Activated CD8-positive, alpha-beta memory T cell treated with anti-CD3 and anti-CD28 coated beads, Interleukin-2, amount 50 U/mL, for 48 hours (primary cell): ENCODE measurements around the gene PTPRG.

ENCODE experiments used
- DNase-seq: peaks from one replicate; pipeline ENCODE4 v3.0.0-alpha.2; 2020

The PTPRG gene

GRCh38 chr3:61562721-61563312 lies 1.4 kb downstream of the PTPRG start:
- peak; percentile 47 for DNase-seq

GRCh38 chr3:61563313-61564271 lies 2.2 kb downstream of the PTPRG start:
- no peak for DNase-seq

GRCh38 chr3:61564395-61565059 lies 3.2 kb downstream of the PTPRG start:
- peak; percentile 52 for DNase-seq

- DNase-seq: no peak
These were observed 4.2 kb downstream of the PTPRG start for GRCh38 chr3:61565569-61565968.

GRCh38 chr3:61568127-61568526 lies 6.8 kb downstream of the PTPRG start:
- no peak for DNase-seq

DNA sequence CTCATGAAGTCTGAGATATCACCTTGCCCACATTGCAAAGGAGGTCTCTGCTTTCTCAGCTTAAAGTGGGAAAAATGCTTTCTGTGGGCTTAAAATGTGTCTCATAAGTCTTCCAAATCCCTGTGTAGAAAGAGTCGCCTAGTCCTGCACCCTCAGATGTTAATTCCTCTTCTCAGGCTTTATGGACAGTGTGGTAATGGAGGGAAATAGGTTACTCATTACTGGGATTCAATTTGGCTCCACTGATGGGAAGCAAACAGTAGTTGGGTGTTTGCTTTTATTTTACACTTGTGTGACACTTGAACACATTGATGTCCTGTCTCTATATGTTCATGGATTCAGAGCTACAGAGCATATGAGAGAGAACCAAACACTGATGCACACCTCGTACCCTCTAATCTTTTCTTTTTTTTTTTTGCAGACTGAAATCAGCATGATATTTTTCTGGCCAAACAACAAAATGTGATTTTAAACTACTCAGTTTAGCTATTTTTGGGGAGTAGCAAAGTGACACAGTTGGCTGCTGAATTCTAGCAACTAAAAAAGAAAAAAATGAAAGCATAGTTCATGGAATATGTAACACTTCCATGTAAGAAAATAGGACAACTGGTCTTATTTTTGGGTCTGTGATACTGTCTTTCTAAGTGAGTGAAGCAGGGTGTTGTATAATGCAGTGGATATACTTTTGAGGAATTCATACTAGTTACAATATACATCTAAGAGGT lies 8.6 kb downstream of the PTPRG start:
- no peak for DNase-seq

DNA sequence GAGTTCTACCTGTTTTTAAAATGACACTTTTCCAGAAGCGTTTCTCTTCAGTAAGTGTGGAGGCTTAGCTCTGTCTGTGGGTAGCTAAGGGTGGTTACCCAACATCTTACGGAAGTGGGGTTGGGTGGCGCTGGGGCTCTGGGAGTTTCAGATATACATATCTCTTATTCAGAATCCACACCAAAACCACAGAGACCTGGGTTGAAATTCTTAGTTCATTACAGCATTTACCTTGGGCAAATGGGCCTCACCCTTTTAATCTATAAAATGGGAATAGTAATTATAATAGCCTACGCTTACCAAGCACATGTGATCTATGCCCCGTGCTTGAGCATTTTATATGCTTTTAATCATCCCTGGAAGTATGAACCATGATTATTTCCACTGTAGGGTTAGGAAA lies 9.4 kb downstream of the PTPRG start:
- no peak for DNase-seq

DNA sequence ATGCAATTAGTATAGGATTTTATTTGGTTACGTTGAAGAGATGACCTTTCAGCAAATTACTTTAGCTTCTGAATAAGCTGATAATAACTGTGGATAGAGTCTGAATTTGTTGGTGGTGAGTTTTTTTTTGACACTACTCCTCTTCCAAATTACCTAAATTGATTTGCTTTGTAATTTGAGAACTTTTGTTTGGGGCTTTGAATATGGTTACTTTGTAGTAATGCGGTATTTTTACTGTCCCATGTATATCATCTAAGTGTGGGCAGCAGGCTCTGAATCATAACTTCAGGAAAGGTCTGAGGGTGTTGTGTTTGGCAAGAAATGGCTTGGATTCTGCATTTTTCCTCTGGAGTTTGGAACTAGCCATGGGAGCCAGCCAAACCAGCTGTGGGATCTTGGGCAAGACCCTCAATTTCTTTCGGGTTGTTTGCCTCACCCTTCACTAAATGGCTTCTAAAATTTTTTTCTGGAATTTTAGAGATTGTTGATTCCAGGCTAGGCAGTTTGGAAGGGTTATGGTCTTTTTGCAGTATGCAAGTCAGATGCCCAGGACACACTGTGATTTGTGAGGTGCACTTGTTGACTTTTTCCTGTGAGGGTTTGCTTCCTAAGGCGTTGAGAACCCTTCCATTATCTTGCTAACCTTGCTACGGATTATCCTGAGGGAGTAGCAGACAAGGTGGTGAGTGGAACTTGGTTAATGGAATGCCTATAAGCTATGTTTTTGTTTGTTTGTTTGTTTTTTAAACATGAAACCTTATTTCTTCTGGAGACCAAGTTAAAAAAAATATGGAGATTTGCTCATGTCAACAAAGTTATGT lies 10.4 kb downstream of the PTPRG start:
- no peak for DNase-seq

DNA sequence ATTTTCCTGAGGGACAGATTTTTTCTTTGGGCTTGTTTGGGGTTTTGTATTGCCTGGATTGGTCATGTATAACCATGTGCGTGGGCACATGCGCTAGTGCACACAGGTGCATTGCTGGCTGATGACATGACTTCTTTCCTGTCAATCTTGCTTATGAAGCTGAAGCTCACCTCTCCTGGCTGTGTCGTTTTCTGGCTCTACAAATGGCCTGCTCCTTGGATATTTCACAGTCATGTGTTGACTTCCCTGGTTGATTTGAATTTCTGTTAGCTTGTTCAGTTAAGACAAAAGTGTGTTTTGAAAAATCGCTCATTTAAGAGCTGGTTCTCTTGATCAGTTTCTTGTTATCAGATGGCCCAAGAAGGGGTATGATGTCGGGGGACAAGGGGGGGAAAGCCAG lies 11.5 kb downstream of the PTPRG start:
- no peak for DNase-seq

GRCh38 chr3:61573441-61573840 lies 12.1 kb downstream of the PTPRG start:
- DNase-seq: no peak

GRCh38 chr3:61574854-61575253 lies 13.5 kb downstream of the PTPRG start:
- DNase-seq: no peak

DNA sequence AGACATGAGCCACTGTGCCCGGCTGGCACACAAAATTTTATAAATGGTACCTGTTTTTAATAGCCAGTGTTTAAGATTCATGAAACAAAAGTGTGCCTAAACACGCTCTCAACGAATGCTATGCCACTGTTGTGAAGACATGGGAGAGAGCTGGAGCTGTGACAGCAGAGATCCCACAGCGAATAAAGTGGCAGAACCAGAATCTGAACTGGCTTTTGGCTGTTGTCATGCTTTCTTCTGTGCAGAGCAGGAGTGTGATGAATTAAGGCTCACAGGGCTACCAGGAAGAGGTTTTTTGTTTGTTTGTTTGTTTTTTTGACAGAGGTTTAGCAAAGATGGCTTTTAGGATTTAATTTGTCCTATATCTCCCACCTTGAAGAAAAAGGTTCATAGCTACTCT lies 14.5 kb downstream of the PTPRG start:
- DNase-seq: no peak

- no peak for DNase-seq
These were observed 16.4 kb downstream of the PTPRG start for GRCh38 chr3:61577760-61578159.

DNA sequence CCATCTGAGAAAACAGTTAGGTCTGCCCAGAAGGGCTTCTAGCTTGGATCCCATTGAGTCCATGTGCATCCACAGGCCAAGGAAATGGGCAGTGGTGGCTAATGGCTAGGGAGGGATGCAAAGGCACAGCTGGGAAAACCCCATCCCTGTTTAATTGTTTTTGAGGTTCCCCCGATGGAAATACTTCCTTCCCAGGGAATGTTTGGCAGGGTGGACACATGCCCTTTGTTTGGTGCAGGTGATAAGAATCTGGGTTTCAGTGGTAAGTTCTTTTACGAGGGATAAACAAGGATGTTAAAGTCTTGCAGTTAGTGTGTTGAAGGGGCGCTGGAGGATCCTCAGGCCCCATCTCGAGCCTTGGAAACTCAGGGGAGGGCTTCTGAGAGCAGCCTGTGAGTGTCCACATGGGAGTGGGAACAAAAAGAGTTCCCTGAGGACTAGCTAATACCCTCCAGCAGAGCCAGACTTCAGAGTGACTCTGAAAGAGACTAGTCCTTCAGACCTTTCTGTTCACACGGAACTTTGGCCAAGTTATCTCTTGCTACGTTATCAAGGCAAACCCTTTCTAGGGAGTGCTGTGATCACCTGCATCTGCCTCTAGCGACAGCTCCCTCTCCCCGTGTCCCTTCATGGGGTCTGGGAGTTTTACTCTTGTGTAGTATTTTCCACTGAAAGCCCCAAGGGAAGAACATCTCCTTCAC lies 17.4 kb downstream of the PTPRG start:
- no peak for DNase-seq

GRCh38 chr3:61579685-61580084 lies 18.3 kb downstream of the PTPRG start:
- DNase-seq: no peak

DNA sequence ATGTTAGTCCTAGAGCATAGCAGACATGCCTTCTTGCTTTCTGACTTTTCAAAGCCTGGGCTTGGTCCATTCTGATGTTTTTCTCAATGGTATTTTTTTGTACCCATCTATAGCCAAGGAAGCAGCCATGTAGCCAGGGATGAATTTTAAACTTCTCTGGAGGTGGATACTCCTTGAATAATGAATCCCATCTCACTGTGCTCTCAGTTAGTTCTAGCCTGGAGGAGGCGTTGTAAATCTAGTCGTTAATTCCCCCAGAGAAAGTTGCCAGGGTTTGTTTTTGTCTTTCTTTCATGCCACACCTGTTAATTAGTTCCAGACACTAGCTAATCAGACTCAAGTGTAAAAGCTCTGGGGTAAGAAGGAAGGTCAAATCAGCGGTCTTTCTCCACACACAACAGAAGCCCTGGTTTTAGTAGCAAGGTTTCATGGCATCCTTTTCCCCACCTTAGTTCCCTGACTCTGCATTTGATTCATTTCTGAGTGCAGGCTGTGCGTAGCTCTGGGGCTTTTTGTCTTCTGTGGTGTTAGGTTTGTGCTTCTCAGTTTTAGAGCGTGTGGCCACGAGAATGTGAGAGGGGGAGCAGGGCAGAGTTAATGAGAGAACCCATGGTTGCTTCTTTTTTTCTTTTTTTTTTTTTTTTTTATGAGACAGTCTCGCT lies 19.7 kb downstream of the PTPRG start:
- DNase-seq: no peak

GRCh38 chr3:61582287-61582686 lies 20.9 kb downstream of the PTPRG start:
- no peak for DNase-seq

- no peak for DNase-seq
These were observed 21.5 kb downstream of the PTPRG start for GRCh38 chr3:61582846-61583245.

DNA sequence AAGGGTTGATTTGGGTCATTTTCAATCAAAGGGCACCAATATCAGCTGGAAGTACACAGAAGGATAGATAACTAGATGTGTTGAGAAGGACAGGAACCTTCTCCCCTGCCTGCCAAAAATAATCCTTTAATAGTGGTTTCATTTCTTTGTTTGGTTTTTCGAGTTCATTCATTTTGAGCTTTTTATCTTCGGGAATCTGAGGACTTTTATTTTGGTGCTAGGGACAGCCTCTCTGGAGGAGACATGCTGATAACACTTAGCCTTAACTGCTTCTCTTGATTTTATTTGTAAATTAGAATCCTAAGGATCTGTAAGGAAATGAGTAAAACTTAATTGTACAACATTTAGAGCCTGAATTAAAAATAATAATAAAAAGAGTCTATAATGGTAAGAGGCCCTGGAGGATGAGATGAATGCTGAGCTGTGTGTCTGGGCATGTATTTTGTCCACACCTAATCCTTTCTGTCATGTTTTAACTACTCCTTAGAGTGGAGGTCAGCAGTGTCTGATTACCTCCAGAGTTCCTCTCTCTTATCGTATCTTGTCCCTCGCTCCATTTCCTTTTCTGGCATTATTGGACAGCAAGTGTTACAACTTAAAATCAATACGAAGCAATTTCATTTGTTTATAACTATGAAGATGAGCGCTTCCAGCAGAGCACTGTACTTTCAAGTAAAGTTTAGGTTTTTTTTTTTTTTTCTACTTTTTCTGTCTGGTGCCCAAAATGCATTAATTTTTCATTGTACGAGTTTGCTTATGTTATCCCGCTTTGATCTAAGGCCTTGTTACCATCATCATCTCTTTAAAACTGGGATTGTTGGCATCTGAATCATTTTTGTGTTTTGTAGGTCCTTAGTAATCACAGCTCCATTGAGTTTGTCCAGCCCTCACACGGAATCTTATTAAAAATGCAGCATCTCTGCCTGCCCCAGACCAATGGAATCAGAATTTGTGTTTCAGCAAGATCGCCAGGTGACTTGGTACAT lies 22.8 kb downstream of the PTPRG start:
- no peak for DNase-seq

DNA sequence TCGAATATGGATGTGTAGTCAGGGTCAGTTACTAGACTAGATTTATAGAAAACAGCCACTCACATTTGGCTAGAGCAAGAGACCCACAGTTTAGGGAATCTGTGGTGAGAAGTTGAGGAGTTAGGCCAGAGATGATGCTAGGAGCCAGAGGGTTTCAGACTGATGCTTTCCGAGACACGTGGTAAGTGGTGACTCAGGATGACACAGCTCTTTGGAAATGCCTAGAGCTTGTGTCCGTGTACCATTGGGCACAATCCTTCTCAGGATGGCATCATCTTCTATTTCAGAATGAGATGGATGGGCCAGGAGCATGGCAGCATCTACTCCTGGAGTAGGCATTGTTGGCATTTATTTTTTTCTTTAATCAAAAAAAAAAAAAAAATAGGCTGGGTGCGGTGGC lies 28.5 kb downstream of the PTPRG start:
- no peak for DNase-seq
